Endometrium (tissue), 2 donors: ENCODE data around the gene SLC12A7.
"Not testable (repeated sequence)": the region's sequence is repeated elsewhere in the genome, so short reads cannot be mapped to it uniquely, and the experiment has no call there.

Experiments used
- FAIRE-seq: peaks from 2 replicates; lab custom pipeline; 2012; peaks lifted over from hg19 to GRCh38; lab: Jason Lieb, UNC
- donor health status: control.
- donor health status: control.

The SLC12A7 gene

GRCh38 chr5:1109542-1110306 lies 2.1 kb downstream of the SLC12A7 start:
- no peak for FAIRE-seq

- no peak for FAIRE-seq
Observed at GRCh38 chr5:1108865-1109174, 3.0 kb downstream of the SLC12A7 start.

GRCh38 chr5:1108023-1108864 lies 3.6 kb downstream of the SLC12A7 start:
- FAIRE-seq = no peak

DNA sequence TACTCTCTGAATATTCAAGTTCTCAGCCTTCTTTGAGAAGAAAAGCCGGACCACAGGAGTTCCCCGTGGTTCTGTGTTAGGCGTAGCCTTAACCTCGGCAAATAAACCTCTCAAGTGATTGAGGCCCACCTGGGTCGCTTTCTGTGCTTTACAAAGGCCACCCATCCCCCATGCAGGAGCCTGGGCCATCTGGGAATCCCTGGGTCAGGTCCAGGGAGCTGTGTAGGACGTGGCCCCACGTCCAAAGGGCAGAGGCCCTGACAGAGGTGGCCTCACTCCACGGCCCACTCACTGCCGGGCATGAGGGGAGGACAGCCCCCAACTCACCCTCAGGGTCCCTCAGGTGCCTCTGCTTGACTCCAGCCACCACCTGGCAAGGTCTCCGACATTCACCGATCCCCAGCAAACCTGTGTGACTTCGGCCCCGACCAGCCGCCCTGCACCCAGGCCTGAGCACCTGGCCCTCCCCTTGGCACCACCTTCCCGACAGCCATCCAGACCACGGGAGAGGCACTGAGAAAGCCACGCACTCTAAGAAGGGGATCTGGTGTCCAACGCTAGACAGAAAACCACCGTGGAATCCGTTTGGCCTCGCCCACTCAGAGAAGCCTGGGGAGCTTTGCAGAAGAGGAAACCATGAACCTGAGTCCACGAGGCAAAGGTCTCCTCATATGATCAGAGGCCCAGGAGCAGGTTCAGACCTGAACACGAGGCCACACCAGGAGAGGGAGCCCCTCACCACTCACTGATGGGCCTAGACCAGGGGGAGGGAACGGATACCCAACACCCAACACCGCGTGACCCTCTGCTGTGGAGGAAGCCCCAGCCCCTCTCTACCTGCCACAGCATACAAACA lies 4.5 kb downstream of the SLC12A7 start:
- no peak for FAIRE-seq

- no peak for FAIRE-seq
Observed at GRCh38 chr5:1106385-1107166, 5.3 kb downstream of the SLC12A7 start.

- no peak for FAIRE-seq
Observed at GRCh38 chr5:1105350-1106265, 6.3 kb downstream of the SLC12A7 start.

- no peak for FAIRE-seq
Observed at GRCh38 chr5:1104327-1105006, 7.4 kb downstream of the SLC12A7 start.

- FAIRE-seq = no peak
Observed at GRCh38 chr5:1103505-1104326, 8.1 kb downstream of the SLC12A7 start.

DNA sequence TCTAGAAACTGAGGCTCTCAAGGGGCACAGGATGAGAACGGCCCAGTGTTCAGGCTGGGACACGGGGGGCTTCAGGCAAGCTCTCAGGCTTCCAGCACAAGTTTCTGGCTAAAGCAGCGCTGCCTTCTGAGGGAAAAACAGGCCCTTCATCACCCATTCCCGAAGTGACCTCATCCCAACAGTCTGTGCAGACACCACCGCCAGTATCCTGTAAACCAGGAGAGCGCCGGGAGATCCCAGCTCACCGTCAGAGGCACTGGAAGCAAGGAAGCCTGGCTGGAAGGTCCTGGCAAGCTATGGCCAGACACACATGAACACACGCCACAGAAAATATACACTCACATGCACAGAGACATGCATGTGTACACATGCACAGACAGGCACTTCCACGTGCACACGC lies 8.8 kb downstream of the SLC12A7 start:
- FAIRE-seq = no peak

DNA sequence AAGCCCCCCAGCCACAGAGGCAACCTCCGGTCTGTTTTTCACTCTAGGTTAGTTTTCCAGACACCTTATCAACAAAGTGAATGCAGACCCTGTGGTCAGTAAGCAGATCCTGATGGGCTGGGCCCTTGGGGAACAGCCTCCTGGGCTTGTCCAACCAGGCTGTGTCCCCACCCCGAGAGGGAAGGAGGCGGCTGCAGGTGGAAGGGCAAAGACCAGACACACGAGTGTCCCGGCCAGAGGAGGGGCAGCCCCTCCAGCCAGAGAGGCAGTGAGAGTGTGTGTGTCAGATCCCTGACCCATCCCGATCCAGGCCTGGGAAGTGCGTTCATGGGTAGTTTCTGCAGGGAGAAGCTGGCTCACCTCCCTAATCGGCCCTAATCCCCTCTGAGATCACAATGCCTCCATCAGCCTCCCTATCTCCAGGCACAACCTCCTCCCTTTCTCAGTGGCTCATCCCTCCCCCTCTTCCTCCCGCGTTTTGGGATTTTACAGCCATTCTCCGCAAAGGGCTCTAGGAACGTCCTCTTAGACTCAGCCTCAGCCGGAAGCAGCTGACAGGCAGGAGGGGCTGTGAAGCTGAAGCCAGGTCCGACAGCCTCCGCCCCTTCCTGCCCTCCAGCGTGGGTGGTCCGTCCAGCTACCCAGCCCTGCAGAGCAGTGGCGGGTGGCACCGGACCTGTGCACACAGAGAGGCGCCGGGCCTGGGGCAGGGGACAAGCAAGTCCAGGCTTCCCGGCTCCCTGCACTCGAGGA lies 9.7 kb downstream of the SLC12A7 start:
- FAIRE-seq = no peak

DNA sequence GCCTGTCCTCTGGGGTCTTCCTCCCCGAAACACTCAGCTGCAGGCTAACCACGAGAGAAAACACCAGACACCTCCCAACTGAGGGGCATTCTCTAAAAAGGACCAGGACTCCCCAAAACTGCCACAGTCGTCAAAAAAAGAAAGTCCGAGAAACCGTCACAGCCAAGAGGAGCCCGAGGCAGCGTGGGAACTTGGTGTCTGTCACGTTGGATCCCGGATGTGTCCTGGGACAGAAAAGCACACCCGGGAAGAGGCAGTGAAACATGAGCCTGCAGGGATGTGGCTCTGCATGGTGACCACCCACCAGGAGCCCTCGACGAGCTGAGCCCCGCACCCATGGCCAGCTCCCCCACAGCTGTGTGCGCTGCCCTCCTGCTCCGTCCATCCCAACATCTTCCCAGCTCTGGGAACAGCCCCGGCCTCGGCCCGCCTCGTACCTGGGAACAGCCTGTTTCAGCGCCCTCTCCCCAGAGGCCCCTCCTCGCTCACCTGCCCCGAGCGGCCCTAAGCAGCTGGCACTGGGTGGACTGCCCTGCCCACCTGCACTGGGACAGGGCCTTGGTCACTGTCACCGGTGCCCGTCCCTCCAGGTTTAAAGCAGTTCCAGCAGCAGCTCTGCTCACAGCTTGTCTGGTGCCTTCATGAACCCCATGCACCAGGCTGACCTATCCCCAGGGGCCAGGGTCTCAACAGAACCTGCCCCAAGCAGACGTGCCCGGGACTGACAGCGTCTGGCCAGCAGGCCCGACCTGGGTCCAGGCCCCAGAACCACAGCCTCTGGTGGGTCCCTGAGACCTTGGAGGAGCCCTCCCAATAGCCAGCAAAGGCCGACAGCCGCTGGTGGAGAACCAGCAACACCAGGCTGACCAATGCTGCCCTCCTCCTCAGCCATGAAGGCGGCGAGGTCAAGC lies 10.9 kb downstream of the SLC12A7 start:
- no peak for FAIRE-seq

- no peak for FAIRE-seq
Observed at GRCh38 chr5:1099926-1100663, 11.8 kb downstream of the SLC12A7 start.

DNA sequence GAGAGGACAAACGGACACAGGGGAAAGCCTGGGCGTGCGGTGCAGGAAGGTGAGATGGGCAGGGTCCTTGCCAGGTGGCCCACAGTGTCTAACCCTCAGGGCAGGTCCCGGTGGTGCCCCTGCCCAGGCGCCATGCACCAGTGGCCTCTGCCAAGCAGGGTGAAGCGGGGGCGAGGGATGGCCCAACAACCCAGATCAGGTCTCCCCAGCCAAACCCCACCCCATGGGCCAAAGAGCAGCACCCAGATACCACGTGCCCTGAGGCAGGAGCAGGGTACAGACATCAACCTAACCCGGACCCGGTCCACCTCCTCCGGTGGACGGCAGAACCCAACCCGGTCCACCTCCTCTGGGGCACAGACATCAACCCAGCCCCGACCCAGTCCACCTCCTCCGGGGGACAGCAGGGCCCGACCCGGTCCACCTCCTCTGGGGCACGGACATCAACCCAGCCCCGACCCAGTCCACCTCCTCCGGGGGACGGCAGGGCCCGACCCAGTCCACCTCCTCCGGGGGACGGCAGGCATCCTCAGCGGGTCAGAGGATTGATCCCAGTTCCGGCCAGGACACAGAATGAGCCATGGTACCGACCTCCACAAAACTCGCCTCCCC lies 12.8 kb downstream of the SLC12A7 start:
- no peak for FAIRE-seq

GRCh38 chr5:1097988-1098385 lies 13.9 kb downstream of the SLC12A7 start:
- FAIRE-seq = not testable (repeated sequence)

GRCh38 chr5:1097381-1097987 lies 14.4 kb downstream of the SLC12A7 start:
- no peak for FAIRE-seq

GRCh38 chr5:1096838-1097237 lies 15.0 kb downstream of the SLC12A7 start:
- FAIRE-seq = no peak
